KMS-11 (cell line): Measurements from ENCODE around the gene OTUB1.

Source experiments
- H2AFZ ChIP-seq: fragments of 200-600 bp; sonication (generic); 2 replicates; pipeline ENCODE4 v1.6.1; 2016; ENCODE audit warnings: antibody characterized with exemption, mixed run types, low read depth
- H3K27ac ChIP-seq: fragments of 200-600 bp; sonication (generic); 2 replicates; pipeline ENCODE4 v1.6.1; 2016; ENCODE audit warnings: mild to moderate bottlenecking, mixed run types
- H3K27me3 ChIP-seq: fragments of 200-600 bp; sonication (generic); 2 replicates; pipeline ENCODE4 v1.6.1; 2017; ENCODE audit warnings: mild to moderate bottlenecking, low read depth, mixed run types, moderate library complexity; ENCODE audit not compliant: insufficient read depth
- H3K36me3 ChIP-seq: fragments of 200-600 bp; sonication (generic); 2 replicates; pipeline ENCODE4 v1.6.1; 2017; ENCODE audit warnings: mild to moderate bottlenecking, mixed run types; ENCODE audit not compliant: insufficient read depth
- H3K4me1 ChIP-seq: fragments of 200-600 bp; sonication (generic); 2 replicates; pipeline ENCODE4 v1.6.1; 2016; ENCODE audit warnings: mild to moderate bottlenecking, low read depth, mixed run types; ENCODE audit not compliant: poor library complexity, severe bottlenecking
- H3K4me2 ChIP-seq: fragments of 200-600 bp; sonication (generic); 2 replicates; pipeline ENCODE4 v1.7.0; 2016; ENCODE audit warnings: mild to moderate bottlenecking, mixed run types
- H3K4me3 ChIP-seq: fragments of 200-600 bp; sonication (generic); IDR thresholded peaks from 2 replicates; pipeline ENCODE4 v1.6.1; 2017; ENCODE audit warnings: low read depth, low read length, mixed read lengths; ENCODE audit not compliant: insufficient read depth
- H3K79me2 ChIP-seq: fragments of 200-600 bp; sonication (generic); 2 replicates; pipeline ENCODE4 v1.6.1; 2016; ENCODE audit warnings: low read depth, mixed run types; ENCODE audit not compliant: insufficient read depth
- H3K9ac ChIP-seq: fragments of 200-600 bp; sonication (generic); 2 replicates; pipeline ENCODE4 v1.6.1; 2016; ENCODE audit warnings: mild to moderate bottlenecking, mixed run types
- H4K20me1 ChIP-seq: fragments of 200-600 bp; sonication (generic); 2 replicates; pipeline ENCODE4 v1.6.1; 2016; ENCODE audit warnings: mild to moderate bottlenecking, mixed run types; ENCODE audit not compliant: insufficient read depth
- CTCF ChIP-seq: fragments of 200-600 bp; sonication (generic); conservative IDR thresholded peaks from 2 replicates; pipeline ENCODE4 v1.6.1; 2017; ENCODE audit warnings: low read depth, mild to moderate bottlenecking, antibody characterized with exemption, low read length, moderate library complexity, mixed read lengths

The OTUB1 gene

GRCh38 chr11:63939397-63939891 is 46.8 kb upstream of the OTUB1 start:
- peak overlapping the region; percentile 51; the same call in 1 of the 2 replicates for H3K9ac ChIP-seq
- no peaks in the 10 kb centered on the region for H3K27me3 ChIP-seq
- peak overlapping the region; percentile 29; the same call in 1 of the 2 replicates for H2AFZ ChIP-seq
- H3K27ac ChIP-seq: no peak overlapping the region
- no peak overlapping the region for H3K4me3 ChIP-seq
- peaks cover 8% of the 10 kb centered on the region; the same call in 1 of the 2 replicates for H3K79me2 ChIP-seq
- peak overlapping the region; percentile 91 for H3K4me2 ChIP-seq
- H3K36me3 ChIP-seq: no peaks in the 10 kb centered on the region
- no peak for TF ChIP-seq CTCF
- no peaks in the 10 kb centered on the region for H4K20me1 ChIP-seq
- H3K4me1 ChIP-seq: peaks cover 7% of the 10 kb centered on the region

- Histone ChIP-seq H3K36me3 (no peaks in the 10 kb centered on the region), H3K4me1 (peaks cover 7% of the 10 kb centered on the region), H3K9ac (no peak overlapping the region), H3K4me2 (no peak overlapping the region), H3K79me2 (peaks cover 8% of the 10 kb centered on the region; the same call in 1 of the 2 replicates), H3K27me3 (no peaks in the 10 kb centered on the region), H4K20me1 (no peaks in the 10 kb centered on the region), H2AFZ (no peak overlapping the region), H3K27ac (no peak overlapping the region), H3K4me3 (no peak overlapping the region)
- no peak for TF ChIP-seq CTCF
Observed at GRCh38 chr11:63940786-63941185, 45.5 kb upstream of the OTUB1 start.

GRCh38 chr11:63941901-63942300 is 44.3 kb upstream of the OTUB1 start:
- Histone ChIP-seq H3K36me3 (no peaks in the 10 kb centered on the region), H2AFZ (no peak overlapping the region), H3K4me3 (no peak overlapping the region), H3K27me3 (no peaks in the 10 kb centered on the region), H3K27ac (no peak overlapping the region), H3K9ac (no peak overlapping the region), H4K20me1 (no peaks in the 10 kb centered on the region), H3K79me2 (peaks cover 8% of the 10 kb centered on the region; the same call in 1 of the 2 replicates), H3K4me2 (no peak overlapping the region), H3K4me1 (peaks cover 7% of the 10 kb centered on the region)
- TF ChIP-seq CTCF: no peak

- H3K4me3 ChIP-seq: no peak overlapping the region
- H3K27ac ChIP-seq: no peak overlapping the region
- H4K20me1 ChIP-seq: no peaks in the 10 kb centered on the region
- H3K9ac ChIP-seq: no peak overlapping the region
- no peak overlapping the region for H2AFZ ChIP-seq
- H3K79me2 ChIP-seq: peaks cover 8% of the 10 kb centered on the region; the same call in 1 of the 2 replicates
- no peak for TF ChIP-seq CTCF
- peaks cover 2% of the 10 kb centered on the region for H3K4me1 ChIP-seq
- no peaks in the 10 kb centered on the region for H3K36me3 ChIP-seq
- no peak overlapping the region for H3K4me2 ChIP-seq
- H3K27me3 ChIP-seq: no peaks in the 10 kb centered on the region
Observed at GRCh38 chr11:63942803-63943202, 43.4 kb upstream of the OTUB1 start.
